HFF-Myc (cell line): Measurements from ENCODE around the gene UNC119B.
"Not testable (repeated sequence)": the region's sequence is repeated elsewhere in the genome, so short reads cannot be mapped to it uniquely, and the experiment has no call there.

Experiments used
- DNase-seq: peaks from one replicate; pipeline ENCODE4 v3.0.0-alpha.2; 2011; ENCODE audit warnings: low read depth; ENCODE audit errors: extremely low read depth
- H3K4me3 ChIP-seq: replicated peaks from 2 replicates; pipeline ENCODE4 v1.5.1; 2011; ENCODE audit warnings: low read depth, mild to moderate bottlenecking, control low read depth, low read length
- CTCF ChIP-seq: IDR thresholded peaks from 2 replicates; pipeline ENCODE4 v1.5.1; 2012; ENCODE audit warnings: mild to moderate bottlenecking, low read depth, low read length, control low read depth; ENCODE audit errors: missing control alignments

The UNC119B gene

GRCh38 chr12:120668868-120669840, 41.1 kb upstream of the UNC119B start:
- no peak for TF ChIP-seq CTCF
- no peak for DNase-seq
- no peak overlapping the region for H3K4me3 ChIP-seq

GRCh38 chr12:120670237-120670636, 40.0 kb upstream of the UNC119B start:
- not testable (repeated sequence) for H3K4me3 ChIP-seq, DNase-seq

GRCh38 chr12:120670667-120671066, 39.6 kb upstream of the UNC119B start:
- TF ChIP-seq CTCF, result no peak
- DNase-seq, result no peak

GRCh38 chr12:120674097-120674636, 36.1 kb upstream of the UNC119B start:
- H3K4me3 ChIP-seq, result no peak overlapping the region
- no peak for TF ChIP-seq CTCF
- DNase-seq, result no peak

More at GRCh38 chr12:120670667-120671066, 39.6 kb upstream of the UNC119B start:
- no peak overlapping the region for H3K4me3 ChIP-seq

- no peak overlapping the region for H3K4me3 ChIP-seq
- DNase-seq, result no peak
- TF ChIP-seq CTCF, result no peak
Measured at GRCh38 chr12:120677765-120678473, 32.3 kb upstream of the UNC119B start.

- TF ChIP-seq CTCF, result no peak
- H3K4me3 ChIP-seq, result no peak overlapping the region
- DNase-seq, result no peak
Measured at GRCh38 chr12:120678572-120678971, 31.7 kb upstream of the UNC119B start.

- no peak overlapping the region for H3K4me3 ChIP-seq
- no peak for TF ChIP-seq CTCF
- no peak for DNase-seq
Measured at GRCh38 chr12:120680165-120680738, 30.0 kb upstream of the UNC119B start.
